Liver (tissue), 3 donors: ENCODE measurements around the gene PDE4D.

Experiments
- CTCF ChIP-seq: fragments of 150-350 bp; IDR thresholded peaks from 2 replicates; pipeline ENCODE4 v1.5.1; 2017; ENCODE audit warnings: improper control_type of control experiment, low read depth, low read length; ENCODE audit not compliant: missing input control
- RXRA ChIP-seq, 2 donors: IDR thresholded peaks; 2 replicates each; pipeline ENCODE4 v1.6.1; 2017 to 2018; ENCODE audit warnings: antibody characterized with exemption in 2 of 2, mild to moderate bottlenecking in 1 of 2
- YY1 ChIP-seq: IDR thresholded peaks from 2 replicates; pipeline ENCODE4 v1.6.1; 2016; ENCODE audit warnings: antibody characterized with exemption, mild to moderate bottlenecking
- donor health status: healthy.
- donor health status: healthy.

- TF ChIP-seq CTCF (no peak), YY1 (no peak), RXRA (IDR thresholded peaks at IDR 0.05) (no peak)
Measured at GRCh38 chr5:59624898-59625297, 268.6 kb downstream of the PDE4D start.
